T47D (cell line): ENCODE data around the gene PHPT1.
"Not testable (repeated sequence)": the region's sequence is repeated elsewhere in the genome, so short reads cannot be mapped to it uniquely, and the experiment has no call there.

ENCODE experiments used
- DNase-seq, 2 experiments: peaks; one replicate each; pipeline versions ENCODE4 v3.0.0 to v3.0.0-alpha.2; 2011 to 2012; ENCODE audit warnings: low read depth in 1 of 2, low spot score in 1 of 2
- JUND ChIP-seq: IDR thresholded peaks from 2 replicates; pipeline ENCODE4 v1.6.1; 2012; ENCODE audit warnings: low read depth
- in situ Hi-C: cut with HindIII; loops from 2 replicates; pipeline ENCODE4 v1.10.0; 2016; ENCODE audit warnings: low sequenced_read_pairs, low pct_unique_long_range_greater_than_20kb

The PHPT1 gene

GRCh38 chr9:136826703-136827582, 22.3 kb upstream of the PHPT1 start:
- no peak for TF ChIP-seq JUND
- in situ Hi-C loops = no loop called here
- no peak for DNase-seq

DNA sequence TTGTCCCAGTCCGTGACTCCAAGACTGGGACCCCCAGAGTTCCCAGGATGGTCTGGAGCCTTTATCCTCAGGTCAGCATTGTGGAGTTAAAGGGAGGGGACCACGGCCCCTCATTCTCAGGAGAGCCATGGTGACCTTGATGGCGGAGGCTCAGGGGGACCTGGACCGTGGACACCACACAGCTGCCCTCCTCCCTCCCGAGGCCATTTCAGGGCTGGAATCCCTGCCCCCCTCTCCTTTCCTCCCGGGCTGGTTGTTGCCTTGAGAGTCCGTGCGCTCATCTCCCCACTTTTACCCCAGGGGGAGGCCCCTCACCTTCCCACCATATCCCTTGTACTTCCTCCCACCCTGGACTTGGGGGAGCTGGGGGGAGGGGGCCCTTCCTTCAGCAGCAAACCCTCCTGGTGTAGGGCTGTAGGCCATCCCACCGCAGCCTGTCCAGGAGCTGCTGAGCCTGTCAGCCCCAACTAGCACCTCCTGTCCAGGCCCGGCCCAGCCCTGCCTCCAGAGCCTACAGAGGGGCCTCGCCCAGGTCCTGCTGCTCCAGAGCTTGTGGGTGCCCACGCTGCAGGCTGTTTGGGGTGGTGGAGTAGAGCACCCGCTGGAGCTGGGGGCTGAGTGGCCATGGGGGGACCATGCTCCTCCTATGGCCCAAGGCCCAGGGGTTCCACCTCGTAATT, 21.3 kb upstream of the PHPT1 start:
- no peak for TF ChIP-seq JUND
- in situ Hi-C loops = no loop called here
- DNase-seq = no peak

DNA sequence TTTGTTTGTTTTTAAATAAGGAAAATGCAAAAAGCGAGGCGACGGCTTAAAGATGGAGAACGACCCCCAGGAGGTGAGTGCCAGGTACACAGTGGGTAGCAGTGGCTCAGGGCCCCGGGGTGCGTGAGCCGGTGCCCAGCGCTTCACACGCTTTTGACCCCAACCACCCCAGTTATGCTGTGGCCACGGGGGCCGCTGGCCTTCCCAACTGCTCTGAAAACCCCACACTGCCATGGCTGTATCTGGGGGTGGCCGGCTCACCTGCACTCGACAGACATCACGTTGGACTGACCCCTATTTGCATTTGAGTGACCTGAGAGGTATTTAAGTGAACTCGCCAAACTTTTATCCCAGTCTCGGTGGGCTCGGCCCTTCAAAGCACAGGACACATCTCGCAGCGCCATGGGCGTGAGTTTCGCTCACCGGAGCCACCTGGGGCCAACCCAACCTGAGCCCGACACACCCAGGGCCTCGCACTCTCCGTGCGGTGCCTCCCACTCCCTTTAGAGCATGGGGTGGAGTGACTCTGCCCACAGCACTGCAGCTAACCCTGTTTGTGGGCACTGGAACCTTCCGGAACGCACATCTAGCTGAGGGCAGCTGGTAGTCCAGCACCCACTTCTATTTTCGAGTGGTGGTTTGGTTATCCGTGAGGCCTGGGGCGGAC, 20.6 kb upstream of the PHPT1 start:
- TF ChIP-seq JUND = no peak
- in situ Hi-C loops = no loop called here
- no peak for DNase-seq

GRCh38 chr9:136829412-136829811, 19.8 kb upstream of the PHPT1 start:
- no peak for DNase-seq
- in situ Hi-C loops = no loop called here
- TF ChIP-seq JUND = no peak

GRCh38 chr9:136829981-136830885, 19.0 kb upstream of the PHPT1 start:
- in situ Hi-C loops = no loop called here
- TF ChIP-seq JUND = no peak
- no peak for DNase-seq

- TF ChIP-seq JUND = no peak
- DNase-seq = no peak
- in situ Hi-C loops = no loop called here
These were observed 18.0 kb upstream of the PHPT1 start for GRCh38 chr9:136831002-136831719.

GRCh38 chr9:136831720-136832104, 17.5 kb upstream of the PHPT1 start:
- in situ Hi-C loops = no loop called here
- DNase-seq = no peak
- no peak for TF ChIP-seq JUND

DNA sequence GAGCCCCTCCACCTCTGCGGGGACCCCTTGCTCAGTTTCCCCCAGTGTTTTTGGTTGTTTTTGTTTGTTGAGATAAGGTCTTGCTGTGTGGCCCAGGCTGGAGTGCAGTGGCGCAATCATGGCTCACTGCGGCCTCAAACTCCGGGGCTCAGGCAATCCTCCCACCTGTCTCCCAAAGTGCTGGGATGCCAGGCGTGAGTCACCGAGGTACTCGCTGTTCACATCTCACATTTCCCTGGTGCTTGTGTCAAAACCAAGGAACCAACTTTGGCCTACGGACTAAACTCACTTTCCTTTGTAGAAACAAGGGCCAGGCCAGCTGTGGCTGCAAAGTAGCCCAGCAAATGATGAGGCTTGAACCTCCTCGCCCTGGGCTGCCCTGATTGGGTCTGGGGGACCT, 16.6 kb upstream of the PHPT1 start:
- in situ Hi-C loops = no loop called here
- no peak for DNase-seq
- no peak for TF ChIP-seq JUND

- in situ Hi-C loops, DNase-seq: not testable (repeated sequence)
These were observed 15.7 kb upstream of the PHPT1 start for GRCh38 chr9:136833381-136834048.

DNA sequence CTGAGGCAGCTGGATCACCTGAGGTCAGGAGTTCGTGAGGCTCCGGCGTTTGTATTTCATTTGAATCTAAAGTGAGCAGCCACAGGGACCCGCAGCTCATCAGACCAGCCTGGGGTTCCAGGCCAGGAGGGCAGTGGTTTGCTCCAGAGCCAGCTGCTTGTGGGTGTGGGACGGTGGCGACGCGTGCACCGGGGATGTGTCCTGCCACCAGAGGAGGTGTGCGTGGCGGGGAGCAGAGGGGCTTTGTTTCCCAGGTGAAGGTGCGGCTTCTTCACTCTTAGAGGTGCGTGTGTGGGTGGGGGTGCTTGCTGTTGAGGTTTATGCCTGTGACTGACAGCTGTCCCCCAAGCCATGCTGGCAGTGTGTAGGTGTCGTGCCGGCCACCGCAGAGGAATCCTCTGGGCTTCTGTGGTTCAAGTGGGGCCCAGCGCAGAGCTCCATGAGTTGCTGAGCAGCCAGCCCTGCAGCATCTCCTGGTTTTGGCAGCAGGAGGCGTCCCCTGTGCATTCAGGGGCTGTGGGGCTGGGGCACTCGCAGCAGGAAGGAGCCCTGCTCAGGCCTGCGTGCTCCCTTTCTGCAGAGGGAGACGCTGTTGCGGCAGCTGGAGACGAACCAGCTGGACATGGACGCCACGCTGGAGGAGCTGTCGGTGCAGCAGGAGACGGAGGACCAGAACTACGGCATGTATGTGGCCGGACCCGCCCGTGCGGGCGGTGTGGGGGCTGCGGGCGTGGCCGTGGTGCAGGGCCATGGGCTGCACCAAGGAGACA, 13.9 kb upstream of the PHPT1 start:
- no peak for DNase-seq
- in situ Hi-C loops = no loop called here
- no peak for TF ChIP-seq JUND
